ENCODE data around the gene LRBA. TPM values are rescaled to one million over a fixed set of nuclear protein-coding genes. Genes with fewer than 3 reads are reported as not detected.

The LRBA gene
- polyA plus RNA-seq, 6 donors from 2014 or later: 18.0 to 25.7 (median 19.6) TPM

DNA sequence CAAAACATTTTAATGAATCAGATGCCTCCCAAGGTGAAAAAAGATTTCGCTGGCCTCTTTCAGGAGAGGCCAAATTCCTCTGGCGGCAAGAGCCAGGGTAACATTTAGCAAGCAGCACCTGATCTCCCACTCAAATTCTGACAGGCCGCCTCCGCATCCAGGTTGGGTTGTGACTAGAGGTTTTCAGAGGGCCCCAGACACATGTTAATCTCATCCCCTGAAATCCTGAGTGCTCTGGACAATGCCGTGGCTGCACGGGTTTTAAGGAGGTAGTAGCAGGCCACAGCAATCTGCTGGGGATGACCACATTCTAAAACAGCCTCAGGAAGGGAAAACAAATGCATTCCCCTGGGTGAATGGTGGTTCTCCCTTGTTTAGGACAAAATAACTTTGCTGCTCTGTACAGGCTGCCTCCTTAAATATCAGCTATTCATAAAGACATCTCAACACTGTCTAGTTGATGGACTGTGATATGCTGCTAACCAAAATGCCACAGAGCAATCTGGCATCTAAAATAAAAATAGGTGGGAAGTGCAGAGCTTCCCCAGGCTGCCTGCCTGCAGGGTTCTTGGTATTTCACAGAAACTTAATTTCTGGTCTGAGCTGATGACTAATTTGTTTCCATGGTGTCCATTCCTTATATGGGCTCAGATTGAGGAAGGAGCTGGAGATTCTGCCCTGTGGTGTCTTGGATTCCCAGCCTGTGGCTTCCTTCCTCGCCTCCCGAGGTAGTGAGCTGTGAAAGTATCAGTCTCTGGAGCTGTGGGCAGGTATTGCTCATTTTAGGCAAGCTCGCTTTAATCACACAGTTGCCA lies 734.8 kb downstream of the LRBA start:
- Mint-ChIP-seq H3K4me3 (no peak overlapping the region), H3K4me1 (no peaks in the 10 kb centered on the region), H3K27ac (peak overlapping the region in 1 of 6 donors; percentile 16), H3K9me3 (peaks cover 0 to 31% (median 16%) of the 10 kb centered on the region in 7 donors), H3K27me3 (no peaks in the 10 kb centered on the region), H3K36me3 (peaks cover 64% of the 10 kb centered on the region in 2 donors)
- DNase-seq: no peak
- no peak for ATAC-seq (ENCODE audit: low read depth in 2 of 2)

DNA sequence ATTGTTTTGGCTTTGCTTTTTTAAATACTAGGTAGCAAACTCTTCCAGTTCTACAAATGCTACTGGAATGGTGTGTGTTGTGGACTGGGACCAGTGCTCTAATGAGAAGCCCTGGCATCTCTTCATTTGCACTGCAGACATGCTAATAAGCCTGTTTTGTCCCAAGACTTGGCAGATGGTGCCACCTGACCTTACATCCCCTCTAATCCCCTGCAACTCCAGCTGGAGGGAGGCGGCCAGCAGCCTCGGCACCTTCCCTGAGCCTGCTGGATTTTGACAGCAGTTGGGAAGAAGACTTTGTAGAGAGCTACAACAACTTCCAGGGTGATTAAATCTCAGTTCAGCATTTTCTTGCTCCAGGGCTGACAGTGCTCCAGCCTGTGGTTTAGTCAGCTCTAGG lies 736.9 kb downstream of the LRBA start:
- Mint-ChIP-seq H3K27ac (no peak overlapping the region), H3K36me3 (peaks cover 73 to 74% of the 10 kb centered on the region in 2 donors), H3K4me3 (no peak overlapping the region), H3K27me3 (no peaks in the 10 kb centered on the region), H3K4me1 (no peaks in the 10 kb centered on the region), H3K9me3 (peaks cover 5 to 31% (median 22%) of the 10 kb centered on the region in 7 donors)
- no peak for ATAC-seq (ENCODE audit: low read depth in 2 of 2)
- no peak for DNase-seq

DNA sequence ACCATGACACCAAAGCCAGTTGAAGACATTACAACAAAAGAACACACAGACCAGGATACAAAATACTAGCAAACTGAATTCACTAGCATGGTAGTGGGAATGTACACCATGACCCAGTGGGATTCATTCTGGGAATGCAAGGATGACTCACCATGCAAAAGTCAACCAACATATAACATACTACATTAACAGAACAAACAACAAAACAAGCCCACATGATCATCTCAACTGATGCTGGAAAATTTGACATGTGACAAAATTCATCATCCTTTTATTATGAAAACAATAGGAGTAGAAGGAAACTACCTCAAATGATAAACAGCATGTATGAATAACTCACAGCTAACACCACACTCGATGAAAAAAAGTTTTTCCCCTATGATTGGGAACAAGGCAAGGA lies 746.6 kb downstream of the LRBA start:
- H3K27ac Mint-ChIP-seq: peak overlapping the region in 1 of 6 donors; percentile 27
- no peak overlapping the region for H3K4me3 Mint-ChIP-seq
- no peaks in the 10 kb centered on the region for H3K4me1 Mint-ChIP-seq
- peaks cover 0 to 4% (median 0%) of the 10 kb centered on the region in 7 donors for H3K9me3 Mint-ChIP-seq
- no peaks in the 10 kb centered on the region for H3K27me3 Mint-ChIP-seq
- ATAC-seq (ENCODE audit: low read depth in 2 of 2): no peak
- no peak for DNase-seq
- H3K36me3 Mint-ChIP-seq: peaks cover 42 to 44% of the 10 kb centered on the region in 2 donors

DNA sequence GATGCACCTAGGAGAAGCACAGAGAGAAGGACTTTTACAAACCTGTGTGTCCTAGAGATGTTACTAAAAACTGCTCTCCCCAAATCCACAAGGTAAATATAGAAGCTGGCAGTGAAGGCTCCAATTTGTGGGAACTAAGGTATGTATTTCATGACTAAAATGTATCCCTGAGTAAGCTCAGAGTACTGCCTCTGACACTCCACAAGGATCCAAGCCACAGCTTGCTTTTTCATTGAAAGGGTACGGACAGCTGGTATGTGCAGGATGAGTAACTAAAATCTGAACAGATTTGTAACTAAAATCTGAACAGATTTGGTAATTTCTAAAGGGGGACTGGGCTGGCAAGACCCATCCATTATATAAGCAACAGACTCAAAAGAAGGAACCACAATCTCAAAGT lies 749.3 kb downstream of the LRBA start:
- H3K9me3 Mint-ChIP-seq: no peaks in the 10 kb centered on the region
- no peaks in the 10 kb centered on the region for H3K27me3 Mint-ChIP-seq
- ATAC-seq (ENCODE audit: low read depth in 2 of 2) (no peak), DNase-seq (no peak)
- H3K4me1 Mint-ChIP-seq: no peaks in the 10 kb centered on the region
- H3K36me3 Mint-ChIP-seq: peaks cover 27 to 41% of the 10 kb centered on the region in 2 donors
- H3K27ac Mint-ChIP-seq: peak overlapping the region in 1 of 6 donors; percentile 48
- H3K4me3 Mint-ChIP-seq: no peak overlapping the region

DNA sequence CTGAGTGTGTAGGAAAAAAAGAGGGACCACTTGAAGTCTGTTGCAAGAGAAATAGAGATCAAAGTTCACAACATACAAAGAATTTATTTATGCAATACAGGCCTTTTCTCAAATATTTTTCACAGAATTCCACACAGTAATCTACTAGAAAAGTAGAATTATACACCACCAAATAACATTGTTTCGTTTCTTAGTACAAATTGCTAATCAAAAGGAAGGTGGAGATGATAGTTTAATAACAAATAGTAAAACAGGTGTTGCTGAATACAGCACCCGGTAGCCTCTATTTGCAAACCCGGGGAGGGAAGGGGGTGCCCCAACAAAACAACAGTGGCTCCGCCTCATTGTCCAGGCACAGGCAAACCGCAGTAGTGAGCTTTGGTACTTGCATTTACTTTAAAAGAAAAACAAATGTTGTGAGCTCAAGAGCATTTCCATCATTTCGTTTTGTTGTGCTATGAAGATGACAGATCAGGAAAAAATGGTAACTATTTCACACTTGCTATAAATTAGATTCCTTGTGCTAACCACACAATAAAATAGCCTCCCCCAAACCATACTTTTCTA lies 750.4 kb downstream of the LRBA start:
- DNase-seq: no peak
- H3K9me3 Mint-ChIP-seq: no peaks in the 10 kb centered on the region
- peak overlapping the region in 1 of 6 donors; percentile 26 for H3K27ac Mint-ChIP-seq
- H3K36me3 Mint-ChIP-seq: peaks cover 18 to 30% of the 10 kb centered on the region in 2 donors
- ATAC-seq (ENCODE audit: low read depth in 2 of 2): no peak
- no peaks in the 10 kb centered on the region for H3K27me3 Mint-ChIP-seq
- H3K4me1 Mint-ChIP-seq: no peaks in the 10 kb centered on the region
- H3K4me3 Mint-ChIP-seq: no peak overlapping the region

DNA sequence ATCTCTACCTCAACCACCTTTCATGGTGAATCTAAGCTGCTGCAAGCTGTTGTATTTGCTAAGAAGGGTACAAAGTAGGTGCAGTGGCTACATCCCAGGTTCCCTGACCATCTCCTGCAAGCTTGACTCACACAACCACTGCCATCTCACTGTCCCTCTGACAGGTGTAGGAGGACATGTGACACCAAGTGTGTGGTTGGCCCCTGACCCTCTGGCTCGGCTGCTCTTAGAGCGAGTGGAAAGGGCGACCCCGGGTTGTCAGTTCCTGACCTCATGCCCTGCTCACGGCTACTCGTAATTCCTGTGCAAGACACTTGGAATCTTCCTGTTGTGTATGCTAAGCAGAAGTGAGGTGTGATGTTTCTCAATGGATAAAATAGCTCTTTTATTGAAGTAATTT lies 752.5 kb downstream of the LRBA start:
- Mint-ChIP-seq H3K36me3 (peaks cover 6 to 19% of the 10 kb centered on the region in 2 donors), H3K4me3 (no peak overlapping the region), H3K4me1 (no peaks in the 10 kb centered on the region), H3K27me3 (no peaks in the 10 kb centered on the region), H3K9me3 (no peaks in the 10 kb centered on the region), H3K27ac (peak overlapping the region in 2 of 6 donors; percentile 65 to 85)
- ATAC-seq (ENCODE audit: low read depth in 2 of 2) (no peak), DNase-seq (no peak)

DNA sequence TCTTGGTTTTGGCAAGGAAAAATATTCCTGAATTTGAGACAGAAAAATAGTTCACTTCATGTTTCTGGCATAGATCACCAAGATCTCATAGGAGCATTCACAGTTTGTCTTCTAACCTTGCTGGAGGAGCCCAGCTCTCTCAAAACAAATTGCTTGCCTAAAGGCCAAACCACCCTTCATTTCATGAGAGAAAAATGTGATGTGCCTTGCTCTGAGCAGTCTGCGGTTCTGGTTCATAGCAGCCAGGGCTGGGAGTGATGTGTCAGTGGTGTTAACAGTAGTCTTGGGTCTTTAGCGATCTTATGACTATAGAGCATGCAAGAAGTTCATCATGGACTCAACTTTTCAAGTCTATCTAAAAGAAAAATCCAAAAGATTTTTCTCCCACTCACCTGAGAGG lies 753.5 kb downstream of the LRBA start:
- H3K4me3 Mint-ChIP-seq: no peak overlapping the region
- no peaks in the 10 kb centered on the region for H3K4me1 Mint-ChIP-seq
- H3K27ac Mint-ChIP-seq: no peak overlapping the region
- H3K27me3 Mint-ChIP-seq: no peaks in the 10 kb centered on the region
- peaks cover 0 to 13% of the 10 kb centered on the region in 2 donors for H3K36me3 Mint-ChIP-seq
- no peaks in the 10 kb centered on the region for H3K9me3 Mint-ChIP-seq
- no peak for DNase-seq
- no peak for ATAC-seq (ENCODE audit: low read depth in 2 of 2)

DNA sequence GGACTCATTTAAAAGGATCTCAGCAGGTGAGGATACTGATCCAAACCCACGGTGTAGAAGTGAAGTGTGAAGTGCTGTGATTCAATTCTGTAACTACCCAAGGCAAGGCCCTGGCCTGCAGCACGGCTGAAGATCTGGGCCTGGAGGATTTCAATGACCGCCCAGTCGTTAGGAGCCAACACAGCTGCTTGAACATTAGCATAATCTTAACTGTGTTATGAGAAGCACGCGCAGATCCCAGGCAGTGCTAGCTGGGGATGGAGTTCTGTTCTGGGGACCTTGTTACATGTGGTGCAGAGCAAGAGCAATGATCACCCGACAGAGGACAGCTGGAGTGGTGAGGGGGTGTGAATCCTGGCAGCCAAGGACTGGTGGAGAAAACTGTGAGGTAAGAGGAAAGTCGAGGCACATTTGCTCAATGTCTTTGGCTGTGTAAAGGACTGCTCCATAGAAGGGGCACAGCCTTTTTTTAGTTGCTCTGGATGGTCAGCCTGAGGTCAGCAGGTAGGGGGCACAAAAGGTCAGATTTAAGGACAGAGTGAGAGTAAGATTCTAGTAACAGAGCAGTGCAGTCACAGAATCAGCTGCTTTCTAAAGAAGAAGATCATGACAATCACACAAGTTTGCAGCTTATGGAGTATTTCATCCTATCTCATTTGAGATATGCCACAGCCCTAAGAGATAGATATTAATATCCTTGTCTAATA lies 755.1 kb downstream of the LRBA start:
- DNase-seq: no peak
- Mint-ChIP-seq H3K27me3 (no peaks in the 10 kb centered on the region), H3K27ac (peak overlapping the region in 4 of 6 donors; percentile 12 to 81 (median 44)), H3K36me3 (peaks cover 0 to 9% of the 10 kb centered on the region in 2 donors), H3K4me1 (no peaks in the 10 kb centered on the region), H3K9me3 (no peaks in the 10 kb centered on the region), H3K4me3 (peak overlapping the region in 1 of 8 donors; percentile 26)
- ATAC-seq (ENCODE audit: low read depth in 2 of 2): no peak

DNA sequence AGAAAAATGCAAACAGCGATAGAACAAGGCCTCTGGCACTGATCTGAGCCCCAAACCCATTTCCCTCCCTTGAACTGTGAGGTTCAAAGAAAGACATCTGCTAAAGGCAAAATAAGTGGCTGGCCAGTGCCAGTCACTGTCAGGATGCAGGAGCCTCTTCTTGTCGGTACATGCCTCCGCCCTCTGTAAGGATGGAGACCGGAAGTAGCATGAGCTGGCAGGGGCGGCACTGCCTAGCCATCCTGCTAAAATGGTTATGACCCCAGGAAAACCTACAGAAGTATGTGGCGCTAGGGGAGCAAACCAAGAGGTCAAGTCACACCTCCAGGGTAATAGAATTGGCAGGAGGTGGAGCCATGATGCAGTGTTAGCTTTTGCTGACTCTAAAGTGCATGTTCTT lies 756.5 kb downstream of the LRBA start:
- no peak for ATAC-seq (ENCODE audit: low read depth in 2 of 2)
- H3K36me3 Mint-ChIP-seq: peaks cover 0 to 9% of the 10 kb centered on the region in 2 donors

DNA sequence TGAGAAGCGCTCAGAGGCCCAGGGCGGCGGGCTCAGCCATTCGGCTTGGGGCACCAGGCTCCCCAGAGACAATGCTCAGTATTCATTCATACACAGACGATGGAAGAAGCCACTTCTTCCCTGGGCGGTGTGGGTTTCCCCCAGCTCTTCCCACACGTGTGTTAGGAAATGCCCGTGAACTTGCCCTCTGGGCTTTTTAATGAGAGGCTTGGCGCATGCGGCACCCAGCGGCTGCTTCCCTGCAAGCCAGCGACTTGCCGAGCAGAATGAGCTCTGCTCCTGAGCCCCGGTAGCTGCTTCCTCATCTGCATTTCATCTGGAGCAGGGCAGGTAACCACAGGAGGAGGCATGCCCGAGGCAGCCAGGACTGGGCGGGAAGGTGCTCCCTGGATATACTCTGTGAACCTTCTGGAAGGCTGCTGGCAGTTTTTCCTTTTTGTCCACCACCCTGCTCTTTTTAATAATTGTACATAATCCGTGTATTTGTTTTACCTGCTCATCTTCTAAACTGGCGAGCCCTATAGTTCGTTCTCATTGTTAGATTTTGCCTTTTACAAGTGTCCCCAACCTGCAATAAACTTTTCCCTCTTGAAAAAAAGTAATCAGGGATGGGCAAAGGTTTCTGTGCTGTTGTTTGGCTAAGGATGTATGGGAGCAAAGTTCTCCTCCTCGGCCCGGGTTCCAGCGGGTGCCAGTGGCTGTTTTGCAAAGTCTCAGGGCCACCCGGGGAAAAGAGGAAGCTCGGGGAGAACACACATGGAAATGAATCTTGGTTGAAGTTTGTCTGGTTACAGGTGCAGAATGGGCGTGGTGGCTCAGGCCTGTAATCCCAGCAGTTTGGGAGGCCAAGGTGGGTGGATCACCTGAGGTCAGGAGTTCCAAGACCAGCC lies 758.0 kb downstream of the LRBA start:
- H3K9me3 Mint-ChIP-seq: no peaks in the 10 kb centered on the region
- no peaks in the 10 kb centered on the region for H3K27me3 Mint-ChIP-seq
- peaks cover 0 to 4% of the 10 kb centered on the region in 2 donors for H3K36me3 Mint-ChIP-seq
- DNase-seq (no peak), ATAC-seq (ENCODE audit: low read depth in 2 of 2) (no peak)
- peak overlapping the region in 1 of 6 donors; percentile 70 for H3K27ac Mint-ChIP-seq
- H3K4me3 Mint-ChIP-seq: no peak overlapping the region
- no peaks in the 10 kb centered on the region for H3K4me1 Mint-ChIP-seq

More for the DNA sequence above, 756.5 kb downstream of the LRBA start:
- no peaks in the 10 kb centered on the region for H3K9me3 Mint-ChIP-seq
- H3K27me3 Mint-ChIP-seq: no peaks in the 10 kb centered on the region
- no peak for DNase-seq
- no peak overlapping the region for H3K4me3 Mint-ChIP-seq
- no peaks in the 10 kb centered on the region for H3K4me1 Mint-ChIP-seq
- H3K27ac Mint-ChIP-seq: peak overlapping the region in 2 of 6 donors; percentile 11 to 13

DNA sequence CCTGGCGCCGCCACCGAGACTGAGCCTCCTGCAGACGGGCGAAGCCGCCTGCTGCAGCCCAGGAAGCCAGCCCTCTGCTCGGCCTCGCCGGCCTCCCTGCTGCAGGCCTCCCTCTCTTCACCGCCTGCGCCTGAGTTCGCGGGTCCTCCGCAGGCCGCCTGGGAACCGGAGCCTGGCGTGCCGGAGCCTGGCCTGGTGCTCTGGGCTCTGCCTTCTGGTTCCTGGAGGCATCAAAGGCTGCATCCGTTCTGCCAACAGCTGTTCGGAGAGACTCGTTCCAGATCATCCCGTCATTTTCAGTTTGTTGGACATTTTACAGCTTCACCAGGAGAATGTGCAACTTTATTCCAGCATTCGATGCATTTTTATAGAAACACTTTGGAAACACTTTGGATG lies 758.9 kb downstream of the LRBA start:
- Mint-ChIP-seq H3K9me3 (no peaks in the 10 kb centered on the region), H3K27ac (no peak overlapping the region), H3K4me1 (peaks cover 0 to 3% (median 0%) of the 10 kb centered on the region in 3 donors), H3K36me3 (peaks cover 0 to 4% of the 10 kb centered on the region in 2 donors), H3K4me3 (peak overlapping the region in 1 of 8 donors; percentile 39), H3K27me3 (no peaks in the 10 kb centered on the region)
- DNase-seq: no peak
- ATAC-seq (ENCODE audit: low read depth in 2 of 2): no peak

DNA sequence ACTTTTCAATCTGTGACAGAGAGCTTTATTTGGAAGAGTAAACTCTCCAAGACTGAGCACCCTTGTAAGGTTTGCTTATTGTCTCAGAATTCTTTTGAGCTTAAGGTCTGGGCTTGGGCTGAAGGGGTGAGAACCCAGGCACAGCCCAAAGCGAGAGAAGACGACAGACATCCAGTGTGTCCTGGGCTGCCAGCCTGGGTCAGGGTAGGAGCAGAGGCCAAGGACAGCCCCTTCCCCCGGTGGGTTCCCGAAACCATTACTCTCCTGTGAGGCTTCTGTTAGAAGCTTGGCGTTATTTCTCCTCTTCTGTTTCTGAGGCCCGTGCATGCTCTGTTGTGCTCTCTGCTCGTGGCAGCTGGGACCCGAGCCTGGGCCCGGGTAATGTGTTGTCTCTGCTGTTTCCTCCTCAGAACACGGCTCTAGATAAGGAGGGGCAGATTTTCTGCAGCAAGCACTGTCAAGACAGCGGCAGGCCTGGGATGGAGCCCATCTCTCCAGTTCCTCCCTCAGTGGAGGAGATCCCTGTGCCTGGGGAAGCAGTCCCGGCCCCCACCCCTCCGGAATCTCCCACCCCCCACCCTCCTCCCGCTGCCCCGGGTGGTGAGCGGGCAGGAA lies 759.4 kb downstream of the LRBA start:
- Mint-ChIP-seq H3K4me1 (peaks cover 0 to 3% (median 0%) of the 10 kb centered on the region in 3 donors), H3K27me3 (no peaks in the 10 kb centered on the region), H3K9me3 (no peaks in the 10 kb centered on the region), H3K36me3 (no peaks in the 10 kb centered on the region), H3K27ac (peak overlapping the region in 1 of 6 donors; percentile 82), H3K4me3 (no peak overlapping the region)
- no peak for DNase-seq
- no peak for ATAC-seq (ENCODE audit: low read depth in 2 of 2)

Data from naive B cell (primary cell).